C1 segment of cervical spinal cord (tissue), 14 donors: ENCODE measurements around the gene VCL.
"Not testable (repeated sequence)": the region's sequence is repeated elsewhere in the genome, so short reads cannot be mapped to it uniquely, and the experiment has no call there.

ENCODE experiments used
- DNase-seq, 14 donors: peaks; one replicate each; lab custom pipeline; 2025; lab: John Stamatoyannopoulos, UW

Gene VCL

DNA sequence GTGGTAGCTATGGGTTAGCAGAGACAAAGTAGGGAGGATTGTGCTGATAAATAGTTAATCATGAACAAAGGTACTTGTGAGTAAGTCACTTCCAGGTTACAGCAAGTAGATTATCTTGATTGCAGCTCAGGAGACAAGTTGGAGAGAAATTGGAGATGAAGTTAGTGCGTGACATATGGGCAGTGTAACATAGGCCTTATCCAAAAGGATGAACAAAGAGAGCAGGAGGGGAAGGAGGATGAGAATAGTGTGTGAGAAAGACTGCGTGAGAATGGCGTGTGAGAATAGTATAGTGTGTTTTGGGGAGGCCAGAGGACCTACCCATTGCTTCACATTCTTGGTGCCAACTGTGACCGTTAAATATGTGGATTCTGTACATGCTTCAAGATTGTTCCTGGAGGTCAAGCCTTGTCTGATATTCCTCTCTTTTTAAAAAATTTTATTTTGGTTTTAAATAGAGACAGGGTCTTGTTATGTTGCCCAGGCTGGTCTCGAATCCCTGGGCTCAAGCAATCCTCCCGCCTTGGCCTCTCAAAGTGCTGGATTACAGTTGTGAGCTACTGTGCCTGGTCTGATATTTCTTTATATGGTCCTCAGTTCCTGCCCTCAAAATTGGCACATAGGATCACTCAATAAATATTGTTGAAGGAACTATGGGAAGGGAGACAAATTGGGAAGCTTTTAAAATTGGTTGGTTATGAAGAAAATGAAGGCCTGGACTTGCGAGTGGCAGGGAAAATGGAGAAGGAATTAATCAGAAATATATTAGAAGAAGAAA, 3.2 kb downstream of the VCL start:
- DNase-seq = no peak

DNA sequence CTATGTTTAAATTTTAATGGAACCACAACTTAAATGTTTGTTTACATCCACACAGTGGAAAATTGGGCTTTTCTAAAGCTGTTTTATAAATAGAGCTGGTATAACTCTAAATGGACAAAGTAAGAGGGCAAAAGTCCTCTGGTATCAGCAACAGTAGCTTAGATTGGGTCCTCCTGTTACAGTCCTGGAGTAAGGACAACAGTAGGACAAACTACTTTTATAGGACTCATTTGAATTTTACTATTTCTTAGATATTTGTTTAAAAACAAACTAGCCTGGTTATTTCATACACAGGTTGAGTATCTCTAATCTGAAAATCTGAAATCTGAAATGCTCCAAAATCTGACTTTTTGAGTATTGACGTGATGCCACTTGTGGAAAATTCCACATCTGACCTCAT, 8.4 kb downstream of the VCL start:
- no peak for DNase-seq

DNA sequence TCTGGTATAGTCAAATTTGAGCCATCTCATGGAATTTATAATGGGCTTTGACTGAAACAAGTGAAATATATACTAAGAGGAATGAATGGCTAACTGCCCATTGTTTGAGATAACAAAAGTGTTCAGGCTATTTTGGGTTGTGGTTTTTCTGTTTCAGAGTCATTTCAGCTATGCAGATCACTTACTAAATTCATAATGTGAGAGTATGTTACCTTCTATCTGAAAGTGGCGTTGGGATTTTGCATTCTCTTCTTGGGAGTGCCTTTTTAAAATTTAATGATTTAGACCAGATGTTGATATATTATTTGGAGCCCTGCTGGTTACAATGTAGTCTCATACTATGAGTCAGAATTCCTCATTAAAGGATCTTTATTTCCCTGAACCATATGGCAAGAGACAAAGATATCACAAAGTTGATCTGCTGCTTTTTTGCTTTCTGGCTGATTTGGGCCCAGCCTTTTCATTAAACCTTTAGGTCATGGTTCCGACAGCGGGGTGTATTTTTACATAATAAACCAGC, 10.4 kb downstream of the VCL start:
- DNase-seq = no peak

DNA sequence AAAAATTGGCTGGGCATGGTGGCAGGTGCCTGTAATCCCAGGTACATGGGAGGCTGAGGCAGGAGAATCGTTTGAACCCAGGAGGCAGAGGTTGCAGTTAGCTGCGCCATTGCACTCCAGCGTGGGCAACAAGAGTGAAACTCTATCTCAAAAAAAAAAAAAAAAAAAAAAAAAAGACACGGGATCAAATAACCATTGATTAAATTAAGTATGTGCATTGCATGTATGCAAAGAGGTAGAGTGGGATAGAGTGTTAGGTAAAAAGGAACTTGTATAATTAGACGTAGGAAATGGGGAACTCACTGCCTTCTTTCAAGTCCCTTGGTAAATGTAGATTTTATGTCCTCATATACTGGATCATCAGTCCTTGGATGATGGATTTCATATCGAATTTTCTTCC, 13.1 kb downstream of the VCL start:
- DNase-seq = no peak

DNA sequence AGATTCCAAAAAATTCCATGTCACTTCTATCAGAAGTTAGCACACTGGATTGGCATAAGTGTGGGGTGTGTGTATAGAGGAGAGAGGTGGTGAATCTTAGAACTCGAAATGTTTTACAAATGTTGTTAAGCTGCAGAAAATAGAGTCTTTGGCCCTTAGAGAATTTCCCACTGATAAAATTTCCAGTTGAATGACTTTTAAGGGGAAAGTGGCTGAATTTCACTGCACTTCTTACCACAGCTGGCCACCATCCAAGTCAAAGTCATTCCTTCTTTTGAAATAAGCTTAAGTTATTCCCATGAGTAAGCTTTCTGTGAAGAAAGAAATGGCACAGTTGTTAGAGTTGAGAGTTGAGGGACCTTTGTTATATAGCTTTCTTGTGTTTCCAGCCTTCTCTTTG, 13.9 kb downstream of the VCL start:
- DNase-seq = peak in 2 of 14 donors; percentile 3 to 9

DNA sequence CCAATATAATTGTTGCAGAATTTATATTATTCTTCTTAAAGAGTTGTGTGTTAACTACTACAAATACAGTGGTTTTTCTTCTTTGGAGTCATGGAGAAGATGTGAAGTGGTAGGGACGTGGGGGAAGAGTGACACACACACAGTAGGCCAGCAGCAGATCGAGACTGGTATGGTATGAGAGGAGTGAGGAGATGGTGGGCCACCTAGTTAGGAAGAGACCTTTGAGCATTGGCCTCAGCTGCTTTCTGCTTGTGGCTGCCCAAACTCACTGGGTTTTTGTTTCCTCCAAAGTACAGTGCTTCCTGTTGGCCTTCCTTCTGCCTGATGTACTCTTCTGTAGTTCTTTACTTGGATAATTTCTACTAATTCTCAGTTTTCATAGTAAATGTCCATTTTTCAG, 14.6 kb downstream of the VCL start:
- DNase-seq = no peak

DNA sequence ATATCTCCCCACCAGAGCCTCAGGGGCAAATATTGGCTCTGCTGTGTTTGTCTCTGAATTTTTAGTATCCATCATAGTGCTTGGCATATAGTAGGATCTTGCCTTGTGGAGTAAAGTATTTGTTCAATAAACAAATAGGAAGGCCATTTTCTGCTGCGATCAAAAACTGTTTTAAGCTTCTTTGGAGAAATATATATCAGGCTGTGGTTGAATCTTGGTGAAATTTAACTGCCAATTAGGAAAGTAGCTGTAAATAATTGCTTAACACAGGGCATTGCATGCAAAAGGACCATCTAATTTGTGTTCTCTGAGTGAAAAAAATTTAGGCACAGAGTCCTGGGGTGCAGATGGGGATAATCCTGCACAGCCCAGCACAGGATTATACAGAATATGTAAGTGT, 15.1 kb downstream of the VCL start:
- no peak for DNase-seq

DNA sequence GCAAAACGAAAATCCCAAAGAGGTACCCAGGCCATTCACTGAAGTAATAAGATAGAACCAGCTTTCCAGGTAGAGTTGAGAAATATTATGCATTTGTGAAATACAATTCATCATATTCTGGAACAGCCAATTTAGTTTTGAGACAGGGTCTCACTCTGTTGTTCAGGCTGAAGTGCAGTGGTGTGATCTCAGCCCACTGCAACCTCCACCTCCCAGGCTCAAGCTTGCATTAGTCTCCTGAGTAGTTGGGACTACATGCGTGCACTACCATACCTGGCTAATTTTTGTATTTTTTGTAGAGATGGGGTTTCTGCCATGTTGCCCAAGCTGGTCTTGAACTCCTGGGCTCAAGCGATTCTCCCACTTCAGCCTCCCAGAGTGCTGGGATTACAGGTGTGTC, 16.7 kb downstream of the VCL start:
- not testable (repeated sequence) for DNase-seq

DNA sequence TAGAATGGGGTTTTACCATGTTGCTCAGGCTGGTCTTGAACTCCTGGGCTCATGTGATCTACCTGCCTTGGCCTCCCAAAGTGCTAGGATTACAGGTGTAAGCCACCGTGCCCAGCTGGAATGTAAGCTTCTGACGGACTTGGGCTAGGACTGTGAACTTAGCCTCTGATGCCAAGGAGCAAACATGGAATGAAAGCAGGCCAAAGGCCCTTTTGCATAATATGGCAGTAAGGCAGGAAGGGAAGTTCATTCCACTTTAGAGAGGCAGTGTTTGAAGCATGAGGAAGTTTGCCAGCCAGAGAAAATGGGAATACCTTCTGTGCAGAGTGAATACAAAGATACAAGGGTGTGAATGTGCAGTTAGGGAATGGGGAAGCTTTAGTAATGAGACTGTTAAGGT, 20.3 kb downstream of the VCL start:
- DNase-seq = no peak

DNA sequence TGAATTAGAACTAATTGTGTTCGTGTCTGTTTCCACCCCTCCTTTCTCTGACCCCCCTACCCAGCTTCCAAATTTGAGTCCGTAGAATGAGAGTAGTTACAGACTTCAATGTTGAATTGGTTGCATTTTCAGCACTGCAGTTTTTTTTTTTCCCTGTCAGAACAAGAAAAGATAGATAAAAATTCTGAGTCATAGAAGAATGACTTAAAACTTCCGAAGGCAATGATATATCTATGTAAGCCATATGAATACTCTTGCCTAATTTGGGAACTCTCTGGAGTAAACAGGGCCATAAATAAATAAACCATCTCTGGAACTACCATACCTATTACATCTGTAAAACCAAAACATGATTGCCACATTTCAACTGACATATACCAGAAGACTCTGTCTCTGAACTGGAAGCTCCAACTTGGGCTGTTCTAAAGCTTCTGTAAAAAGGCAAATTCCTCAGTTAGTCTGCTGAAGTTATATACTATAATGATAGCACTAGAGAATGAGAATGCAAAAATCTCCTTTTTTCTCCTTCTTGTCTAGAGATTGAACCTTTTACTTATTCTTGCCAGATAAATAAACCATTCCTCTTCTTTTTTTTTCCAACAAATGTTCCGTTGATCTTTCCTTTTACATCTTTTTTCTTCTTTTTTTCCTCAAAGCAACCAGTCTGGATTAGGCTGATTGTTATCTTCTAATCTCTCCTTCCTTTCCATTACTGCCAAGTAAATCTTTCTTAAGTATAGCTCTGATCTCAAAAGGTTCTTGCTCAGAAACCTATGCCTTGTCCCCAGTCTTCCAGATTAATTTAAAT, 23.5 kb downstream of the VCL start:
- DNase-seq = no peak

DNA sequence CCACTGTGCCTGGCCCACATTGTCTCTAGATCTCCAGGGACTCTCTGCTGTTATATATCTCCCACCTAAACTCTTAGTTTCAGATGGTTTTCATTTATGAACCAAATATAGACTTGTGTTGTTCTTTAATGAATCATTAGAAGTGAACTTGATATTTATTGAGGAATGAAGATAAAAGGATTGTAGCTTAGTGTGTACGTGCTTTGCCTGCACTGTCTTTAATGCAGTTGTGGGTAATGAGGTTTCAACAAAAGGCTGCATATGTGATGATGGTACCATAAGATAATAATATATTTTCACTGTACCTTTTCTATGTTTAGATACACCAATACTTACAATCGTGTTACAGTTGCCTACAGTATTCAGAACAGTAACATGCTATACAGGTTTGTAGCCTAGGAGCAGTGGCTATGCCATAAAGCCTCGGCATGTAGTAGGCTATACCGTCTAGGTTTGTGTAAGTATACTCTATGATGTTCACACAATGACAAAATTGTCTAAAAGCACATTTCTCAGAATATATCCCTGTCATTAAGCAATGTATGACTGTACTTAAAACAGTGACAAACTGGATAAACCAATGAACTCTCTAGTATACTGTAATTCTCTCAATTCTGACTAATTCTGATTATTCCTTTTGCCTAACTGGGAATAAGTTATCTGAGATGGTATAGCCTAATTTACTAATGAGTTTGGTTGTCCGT, 25.2 kb downstream of the VCL start:
- no peak for DNase-seq

DNA sequence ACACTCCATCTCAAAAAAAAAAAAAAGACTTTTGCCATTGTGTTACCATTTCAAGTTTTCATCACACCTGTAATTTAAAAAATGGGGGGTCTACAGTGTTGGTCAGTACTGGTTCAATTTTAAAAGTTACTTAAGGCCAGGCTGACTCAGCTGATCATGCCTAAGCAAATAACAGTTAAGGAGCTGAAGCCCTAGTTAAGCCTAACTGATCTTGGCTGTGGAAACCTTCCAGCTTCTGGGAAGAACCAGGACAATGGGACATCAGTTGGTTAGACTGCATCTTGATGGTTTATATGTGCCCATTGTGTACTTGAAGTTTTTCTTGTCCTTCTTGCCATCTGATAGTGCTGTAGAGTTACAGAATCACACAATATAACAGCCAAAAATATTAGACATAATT, 26.7 kb downstream of the VCL start:
- no peak for DNase-seq

DNA sequence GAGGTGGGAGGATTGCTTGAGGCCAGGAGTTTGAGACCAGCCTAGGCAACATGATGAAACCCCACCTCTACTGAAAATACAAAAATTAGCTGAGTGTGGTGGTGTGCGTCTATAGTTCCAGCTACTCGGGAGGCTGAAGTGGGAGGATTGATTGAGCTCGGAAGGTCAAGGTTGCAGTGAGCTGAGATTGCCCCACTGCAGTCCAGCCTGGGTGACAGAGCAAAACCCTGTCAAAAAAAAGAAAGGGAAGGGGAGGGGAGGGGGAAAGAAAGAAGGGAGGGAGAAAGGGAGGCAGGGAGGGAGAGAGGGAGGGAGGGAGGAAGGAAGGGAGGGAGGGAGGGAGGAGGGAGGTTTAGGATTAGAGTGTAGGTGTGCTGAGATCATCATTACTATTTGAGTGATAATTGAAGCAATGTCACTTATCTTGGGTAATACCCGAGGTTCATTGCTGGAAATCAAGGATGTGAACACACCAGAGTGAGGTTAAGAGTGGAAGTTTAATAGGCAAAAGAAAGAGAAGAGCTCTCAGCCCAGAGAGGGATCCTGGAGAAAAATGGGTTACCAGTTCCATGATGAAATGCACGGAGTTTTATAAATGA, 27.6 kb downstream of the VCL start:
- no peak for DNase-seq

DNA sequence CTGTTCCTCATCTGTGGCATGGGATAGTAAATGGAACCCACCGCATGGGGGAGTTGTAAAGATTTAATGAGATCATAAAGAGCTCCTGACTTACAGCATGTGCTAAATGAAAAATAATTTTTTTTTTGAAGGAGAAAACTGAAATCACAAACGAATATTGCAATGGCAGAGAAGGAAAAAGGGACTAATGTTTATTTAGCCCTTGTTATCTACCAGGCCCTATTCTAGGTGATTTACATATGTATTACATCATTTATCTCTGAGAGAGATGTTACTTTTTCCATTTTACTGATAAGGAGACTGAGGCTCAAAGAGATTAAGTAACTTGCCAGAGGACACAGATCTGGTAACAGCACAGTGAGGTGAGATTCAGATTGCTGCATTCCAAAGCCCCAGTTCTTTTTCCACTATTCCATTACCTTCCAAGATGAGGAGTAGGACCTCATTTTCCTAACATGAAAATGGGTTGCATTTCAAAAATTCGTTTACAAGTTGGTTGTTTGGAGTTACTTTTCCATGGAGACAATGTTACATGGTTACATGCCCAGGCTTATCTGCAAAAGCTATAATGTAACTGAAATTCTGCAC, 28.6 kb downstream of the VCL start:
- DNase-seq = peak in 1 of 14 donors; percentile 10

DNA sequence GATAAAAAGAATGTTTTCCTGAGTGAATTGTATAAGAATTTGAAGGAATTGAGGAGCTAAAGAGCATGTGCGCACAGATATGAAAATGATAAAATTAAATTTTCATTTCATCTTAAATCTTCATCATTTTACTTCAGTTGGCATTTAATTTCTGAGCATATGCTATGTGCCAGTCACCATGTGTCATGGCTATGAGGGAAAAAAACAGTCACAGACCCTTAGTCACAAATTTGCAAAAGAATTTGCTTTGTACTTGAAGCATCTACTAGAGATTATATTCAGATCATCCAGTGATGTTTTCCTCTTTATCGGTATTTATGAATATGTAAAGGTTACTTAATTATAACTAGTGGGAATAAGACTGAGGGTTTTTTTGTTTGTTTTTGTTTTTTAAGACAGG, 29.8 kb downstream of the VCL start:
- no peak for DNase-seq

DNA sequence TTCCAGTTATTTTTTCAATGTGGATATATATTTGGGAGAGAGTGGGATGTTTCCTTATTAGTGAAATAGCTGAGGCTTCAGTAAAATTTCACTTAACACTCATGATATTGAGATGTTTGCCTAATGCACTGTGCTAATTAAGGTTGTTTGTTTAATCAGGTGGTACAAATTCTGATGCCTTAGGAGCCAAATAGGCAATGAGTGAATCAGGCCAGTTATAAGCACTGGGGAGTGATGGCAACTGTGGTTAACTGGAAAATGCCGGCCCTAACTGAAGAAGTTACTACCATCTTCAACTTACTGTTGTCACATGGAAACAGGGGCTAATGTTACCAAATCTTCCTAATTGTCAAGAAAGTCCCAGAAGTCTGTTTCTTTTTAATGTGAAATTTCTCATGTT, 32.0 kb downstream of the VCL start:
- DNase-seq = no peak

DNA sequence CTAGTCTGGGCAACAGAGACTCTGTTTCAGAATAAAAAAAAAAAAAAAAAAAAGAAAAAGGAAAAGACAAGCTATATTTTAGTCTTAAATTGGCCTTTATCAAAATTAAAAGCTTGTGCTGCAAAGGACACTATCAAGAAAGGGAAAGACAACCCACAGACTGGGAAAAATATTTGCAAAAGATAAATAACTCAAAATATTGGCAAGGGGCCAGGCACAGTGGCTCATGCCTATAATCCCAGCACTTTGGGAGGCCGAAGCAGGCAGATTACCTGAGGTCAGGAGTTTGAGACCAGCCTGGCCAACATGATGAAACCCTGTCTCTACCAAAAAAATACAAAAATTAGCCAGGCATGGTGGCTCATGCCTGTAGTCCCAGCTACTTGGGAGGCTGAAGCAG, 34.3 kb downstream of the VCL start:
- DNase-seq = not testable (repeated sequence)

DNA sequence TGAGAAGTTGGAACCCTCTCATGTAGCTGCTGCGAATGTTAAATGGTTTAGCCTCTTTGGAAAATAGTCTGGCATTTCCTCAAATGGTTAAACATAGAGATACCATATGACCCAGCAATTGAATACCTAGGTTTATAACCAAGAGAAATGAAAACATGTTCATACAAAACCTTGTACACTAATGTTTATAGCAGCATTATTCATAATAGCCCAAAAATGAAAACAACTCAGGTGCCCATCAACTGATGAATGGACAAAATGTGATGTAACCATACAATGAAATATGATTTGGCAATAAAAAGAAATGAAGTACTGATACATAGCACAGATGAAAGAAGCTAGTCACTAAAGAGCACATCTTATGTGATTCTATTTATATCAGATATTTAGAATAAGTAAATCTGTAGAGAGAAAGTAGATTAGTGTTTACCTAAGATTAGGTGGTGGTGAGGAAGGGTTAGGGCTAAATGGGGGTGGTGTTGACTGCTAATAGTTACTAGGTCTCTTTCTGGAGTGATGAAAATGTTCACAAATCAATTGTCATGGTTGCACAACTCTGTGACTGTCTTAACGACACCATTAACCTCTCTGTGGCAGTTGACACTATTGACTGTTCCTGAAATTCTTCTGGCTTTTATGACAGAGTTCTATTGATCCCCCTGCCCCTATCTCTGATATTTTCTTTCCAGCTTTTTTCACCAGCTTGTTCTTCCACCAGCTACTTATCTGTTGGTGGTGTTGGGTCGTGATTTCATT, 35.2 kb downstream of the VCL start:
- DNase-seq = no peak

DNA sequence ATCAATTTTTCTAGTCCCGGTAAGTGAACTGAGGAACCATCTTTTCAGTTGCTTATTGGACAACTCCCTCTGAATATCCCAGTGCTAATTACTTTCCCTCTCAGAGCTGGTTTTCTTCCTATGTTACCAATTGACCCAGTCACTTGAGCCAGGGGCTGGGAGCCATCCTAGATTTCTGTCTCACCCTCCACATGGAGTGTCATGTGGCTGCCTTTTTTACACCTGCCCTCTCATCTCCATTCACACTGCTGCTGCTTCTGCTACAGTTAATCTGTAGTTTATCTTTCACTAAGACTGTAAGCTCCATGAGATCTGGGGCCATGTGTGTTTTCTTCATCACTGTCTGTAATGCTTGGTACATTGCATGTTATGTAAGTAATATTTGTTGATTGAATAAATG, 35.8 kb downstream of the VCL start:
- DNase-seq = no peak

DNA sequence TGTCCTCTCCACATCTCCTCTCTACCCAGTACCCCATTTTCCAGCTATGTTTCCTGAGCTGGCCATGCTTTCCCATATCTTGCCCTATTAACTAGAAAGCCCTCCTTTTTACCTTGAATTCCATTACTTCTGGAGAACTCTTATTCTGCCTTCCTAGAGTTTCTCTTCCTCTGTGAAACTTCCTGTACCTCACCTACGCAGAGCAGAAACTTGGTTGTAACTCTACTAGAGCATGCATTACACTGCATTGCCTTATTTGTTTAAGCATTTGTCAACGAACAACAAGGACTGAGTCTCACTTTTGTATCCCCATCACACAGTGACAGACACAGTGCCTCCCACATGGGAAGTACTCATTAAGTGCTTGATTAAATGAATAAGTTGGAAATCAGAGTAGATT, 36.4 kb downstream of the VCL start:
- DNase-seq = no peak

DNA sequence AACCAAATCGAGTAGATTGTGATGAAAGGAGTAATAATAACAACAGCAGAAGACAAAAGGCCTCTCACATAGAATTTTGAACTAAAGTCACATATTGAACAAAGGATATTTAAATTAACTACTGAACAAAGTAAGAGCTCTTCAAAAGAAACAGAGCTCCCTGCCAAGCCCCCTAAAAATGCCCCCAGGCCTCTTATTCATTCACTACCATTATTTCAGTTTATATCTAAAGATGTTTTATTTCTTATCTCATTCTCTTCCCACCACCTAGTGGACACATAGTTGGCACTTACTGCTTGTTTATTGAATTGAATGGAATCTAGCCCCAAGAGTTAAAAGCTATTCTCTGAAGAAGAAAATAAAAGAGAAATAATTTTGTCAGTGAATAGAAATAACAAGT, 37.4 kb downstream of the VCL start:
- DNase-seq = no peak
